H9 (cell line): ENCODE results near the gene PNPLA2. TPM values are rescaled to one million over a fixed set of nuclear protein-coding genes. Genes with fewer than 3 reads are reported as not detected.

ENCODE experiments used
- DNase-seq: peaks from one replicate; pipeline ENCODE4 v3.0.0-alpha.2; 2017
- H2AFZ ChIP-seq: one replicate; pipeline ENCODE4 v1.6.1; 2013; ENCODE audit warnings: mild to moderate bottlenecking, low read length, control low read depth, moderate library complexity
- H2AK5ac ChIP-seq: 2 replicates; pipeline ENCODE4 v1.6.1; 2013; ENCODE audit warnings: low read length, control low read depth, mixed read lengths; ENCODE audit not compliant: insufficient read length
- H2BK120ac ChIP-seq: one replicate; pipeline ENCODE4 v1.6.1; 2013; ENCODE audit warnings: low read depth, mild to moderate bottlenecking, low read length, control low read depth, inconsistent platforms; ENCODE audit not compliant: poor library complexity, severe bottlenecking
- H2BK12ac ChIP-seq: 2 replicates; pipeline ENCODE4 v1.6.1; 2013; ENCODE audit warnings: low read length, control low read depth, mixed read lengths, low read depth; ENCODE audit not compliant: insufficient read length
- H2BK15ac ChIP-seq: 2 replicates; pipeline ENCODE4 v1.6.1; 2013; ENCODE audit warnings: low read depth, low read length, control low read depth
- H2BK20ac ChIP-seq: one replicate; pipeline ENCODE4 v1.6.1; 2013; ENCODE audit warnings: low read depth, mild to moderate bottlenecking, low read length, control low read depth, inconsistent platforms; ENCODE audit not compliant: poor library complexity, severe bottlenecking
- H2BK5ac ChIP-seq: 2 replicates; pipeline ENCODE4 v1.6.1; 2013; ENCODE audit warnings: low read length, control low read depth, mixed read lengths; ENCODE audit not compliant: insufficient read length
- H3K14ac ChIP-seq: 2 replicates; pipeline ENCODE4 v1.6.1; 2013; ENCODE audit warnings: low read length, control low read depth; ENCODE audit not compliant: insufficient read depth
- H3K18ac ChIP-seq: 2 replicates; pipeline ENCODE4 v1.6.1; 2013; ENCODE audit warnings: low read depth, mild to moderate bottlenecking, mixed read lengths, low read length, control low read depth; ENCODE audit not compliant: insufficient read length
- H3K23ac ChIP-seq: 2 replicates; pipeline ENCODE4 v1.6.1; 2013; ENCODE audit warnings: low read length, control low read depth, mixed read lengths, low read depth; ENCODE audit not compliant: insufficient read length
- H3K23me2 ChIP-seq: 2 replicates; pipeline ENCODE4 v1.6.1; 2013; ENCODE audit warnings: low read depth, mild to moderate bottlenecking, mixed read lengths, low read length, control low read depth; ENCODE audit not compliant: insufficient read length, poor library complexity, severe bottlenecking
- H3K27ac ChIP-seq: 2 replicates; pipeline ENCODE4 v1.5.1; 2013; ENCODE audit warnings: low read length, control low read depth, mixed read lengths, low read depth; ENCODE audit not compliant: insufficient read length
- H3K27me3 ChIP-seq: 2 replicates; pipeline ENCODE4 v1.6.1; 2013; ENCODE audit warnings: low read length, control low read depth, inconsistent platforms; ENCODE audit not compliant: insufficient read depth
- H3K4ac ChIP-seq: 2 replicates; pipeline ENCODE4 v1.6.1; 2013; ENCODE audit warnings: low read depth, mild to moderate bottlenecking, control low read depth, inconsistent platforms, low read length, moderate library complexity
- H3K4me1 ChIP-seq: 2 replicates; pipeline ENCODE4 v1.6.1; 2013; ENCODE audit warnings: low read length, control low read depth, inconsistent platforms; ENCODE audit not compliant: insufficient read depth
- H3K4me2 ChIP-seq: 2 replicates; pipeline ENCODE4 v1.6.1; 2013; ENCODE audit warnings: low read length, control low read depth, mixed read lengths; ENCODE audit not compliant: insufficient read length, insufficient read depth
- H3K56ac ChIP-seq: 2 replicates; pipeline ENCODE4 v1.6.1; 2013; ENCODE audit warnings: low read depth, mild to moderate bottlenecking, mixed read lengths, low read length, control low read depth; ENCODE audit not compliant: insufficient read length
- H3K79me1 ChIP-seq: 2 replicates; pipeline ENCODE4 v1.6.1; 2013; ENCODE audit warnings: low read depth, mild to moderate bottlenecking, moderate library complexity, low read length, control low read depth, inconsistent platforms; ENCODE audit not compliant: insufficient read depth, poor library complexity, severe bottlenecking
- H3K79me2 ChIP-seq: 2 replicates; pipeline ENCODE4 v1.6.1; 2013; ENCODE audit warnings: low read length, control low read depth, inconsistent platforms; ENCODE audit not compliant: insufficient read depth
- H3K9ac ChIP-seq: 2 replicates; pipeline ENCODE4 v1.6.1; 2013; ENCODE audit warnings: low read length, control low read depth, mixed read lengths; ENCODE audit not compliant: insufficient read length; ENCODE audit errors: extremely low read depth
- H3K9me3 ChIP-seq: one replicate; pipeline ENCODE4 v1.6.1; 2013; ENCODE audit warnings: low read depth, low read length, inconsistent platforms; ENCODE audit not compliant: control insufficient read depth
- H3T11ph ChIP-seq: one replicate; pipeline ENCODE4 v1.6.1; 2013; ENCODE audit warnings: mild to moderate bottlenecking, low read length, control low read depth, inconsistent platforms
- H4K20me1 ChIP-seq: one replicate; pipeline ENCODE4 v1.6.1; 2013; ENCODE audit not compliant: control insufficient read depth, insufficient read length, insufficient read depth
- H4K5ac ChIP-seq: 2 replicates; pipeline ENCODE4 v1.6.1; 2013; ENCODE audit warnings: low read depth, mild to moderate bottlenecking, mixed read lengths, low read length, control low read depth; ENCODE audit not compliant: insufficient read length
- H4K8ac ChIP-seq: replicated peaks from 2 replicates; pipeline ENCODE4 v1.6.1; 2013; ENCODE audit warnings: low read length, control low read depth, mixed read lengths, low read depth; ENCODE audit not compliant: insufficient read length
- H4K91ac ChIP-seq: 2 replicates; pipeline ENCODE4 v1.6.1; 2013; ENCODE audit warnings: low read depth, mild to moderate bottlenecking, moderate library complexity, mixed read lengths, low read length, control low read depth; ENCODE audit not compliant: insufficient read length
- H3K27ac Mint-ChIP-seq, 3 experiments: 2 replicates in 2 of 3; 3 replicates in 1 of 3; pipeline ENCODE4 v1.8.0; 2020 to 2021; ENCODE audit warnings: mixed read lengths in 3 of 3, mild to moderate bottlenecking in 1 of 3, moderate library complexity in 1 of 3
- H3K27me3 Mint-ChIP-seq: 2 replicates; pipeline ENCODE4 v1.8.0; 2021; ENCODE audit warnings: low read depth, mild to moderate bottlenecking, moderate library complexity, mixed read lengths
- H3K36me3 Mint-ChIP-seq, 3 experiments: 2 replicates in 2 of 3; 3 replicates in 1 of 3; pipeline ENCODE4 v1.8.0; 2020 to 2021; ENCODE audit warnings: low read depth in 3 of 3, mixed read lengths in 3 of 3; ENCODE audit not compliant: insufficient read depth in 1 of 3
- H3K4me1 Mint-ChIP-seq, 2 experiments: 2 replicates each; pipeline ENCODE4 v1.8.0; 2020; ENCODE audit warnings: mixed read lengths in 2 of 2
- H3K4me3 Mint-ChIP-seq, 2 experiments: 2 replicates in 1 of 2; 3 replicates in 1 of 2; pipeline ENCODE4 v1.8.0; 2020 to 2021; ENCODE audit warnings: mild to moderate bottlenecking in 2 of 2, mixed read lengths in 2 of 2, moderate library complexity in 1 of 2
- H3K9me3 Mint-ChIP-seq, 2 experiments: 2 replicates in 1 of 2; 3 replicates in 1 of 2; pipeline ENCODE4 v1.8.0; 2020; ENCODE audit warnings: mild to moderate bottlenecking in 2 of 2, mixed read lengths in 2 of 2, moderate library complexity in 1 of 2
- WGBS: extraction: QIAGEN DNeasy Blood & Tissue Kit; methylation state at CpG from one replicate; pipeline ENCODE4 v1.1.7; 2013; ENCODE audit warnings: missing lambda C conversion rate, low lambda C conversion rate, mixed read lengths; ENCODE audit not compliant: insufficient read length; ENCODE audit errors: extremely low coverage; 5-methylcytosine and 5-hydroxymethylcytosine counted together
- total RNA-seq: library from RNA; stranded (reverse); gene quantifications from 2 replicates; pipeline ENCODE4 v1.2.1, GENCODE V29; 2021
- TF ChIP-seq, protein P1 (sequence below): fragments of 200-600 bp; sonication (generic); conservative IDR thresholded peaks from 3 replicates; pipeline ENCODE4 v1.8.0; 2021; ENCODE audit warnings: antibody characterized with exemption, mild to moderate bottlenecking

The PNPLA2 gene
- total RNA-seq, 1 experiment from 2014 or later = 67.3 TPM

DNA sequence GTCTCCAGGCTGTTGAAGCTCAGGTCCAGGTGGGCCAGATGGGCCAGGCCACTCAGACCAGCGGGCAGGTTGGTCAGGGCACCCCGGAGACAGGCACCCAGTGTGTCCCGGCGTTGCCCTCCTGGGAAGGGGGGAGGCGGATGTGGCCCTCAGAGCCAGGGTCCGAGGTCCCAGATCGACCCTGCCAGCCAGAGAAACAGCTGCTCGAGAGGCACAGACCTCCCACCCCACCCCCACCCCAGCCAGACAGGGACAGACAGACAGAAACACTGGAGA, 15.3 kb upstream of the PNPLA2 start:
- Histone ChIP-seq H4K91ac (no peak overlapping the region), H3K79me1 (no peaks in the 10 kb centered on the region), H3K9ac (no peak overlapping the region), H2AK5ac (no peak overlapping the region), H2AFZ (no peak overlapping the region), H3K27me3 (no peaks in the 10 kb centered on the region), H4K8ac (no peak overlapping the region), H3K79me2 (no peaks in the 10 kb centered on the region), H4K5ac (no peak overlapping the region), H2BK20ac (no peak overlapping the region), H3K18ac (no peak overlapping the region), H3K4me2 (no peak overlapping the region), H3K23ac (no peak overlapping the region), H2BK15ac (no peak overlapping the region), H3T11ph (no peak overlapping the region), H3K14ac (no peak overlapping the region), H4K20me1 (no peaks in the 10 kb centered on the region), H2BK5ac (no peak overlapping the region), H3K9me3 (no peaks in the 10 kb centered on the region), H3K27ac (no peak overlapping the region), H3K56ac (no peak overlapping the region), H2BK12ac (no peak overlapping the region), H3K4ac (no peak overlapping the region), H3K23me2 (peaks cover 7% of the 10 kb centered on the region), H3K4me1 (no peaks in the 10 kb centered on the region), H2BK120ac (no peak overlapping the region)
- H3K36me3 Mint-ChIP-seq = peaks cover 2 to 8% (median 8%) of the 10 kb centered on the region in 3 experiments; a peak in 5 of 7 replicates
- H3K27ac Mint-ChIP-seq = no peak overlapping the region
- TF ChIP-seq, protein P1, sequence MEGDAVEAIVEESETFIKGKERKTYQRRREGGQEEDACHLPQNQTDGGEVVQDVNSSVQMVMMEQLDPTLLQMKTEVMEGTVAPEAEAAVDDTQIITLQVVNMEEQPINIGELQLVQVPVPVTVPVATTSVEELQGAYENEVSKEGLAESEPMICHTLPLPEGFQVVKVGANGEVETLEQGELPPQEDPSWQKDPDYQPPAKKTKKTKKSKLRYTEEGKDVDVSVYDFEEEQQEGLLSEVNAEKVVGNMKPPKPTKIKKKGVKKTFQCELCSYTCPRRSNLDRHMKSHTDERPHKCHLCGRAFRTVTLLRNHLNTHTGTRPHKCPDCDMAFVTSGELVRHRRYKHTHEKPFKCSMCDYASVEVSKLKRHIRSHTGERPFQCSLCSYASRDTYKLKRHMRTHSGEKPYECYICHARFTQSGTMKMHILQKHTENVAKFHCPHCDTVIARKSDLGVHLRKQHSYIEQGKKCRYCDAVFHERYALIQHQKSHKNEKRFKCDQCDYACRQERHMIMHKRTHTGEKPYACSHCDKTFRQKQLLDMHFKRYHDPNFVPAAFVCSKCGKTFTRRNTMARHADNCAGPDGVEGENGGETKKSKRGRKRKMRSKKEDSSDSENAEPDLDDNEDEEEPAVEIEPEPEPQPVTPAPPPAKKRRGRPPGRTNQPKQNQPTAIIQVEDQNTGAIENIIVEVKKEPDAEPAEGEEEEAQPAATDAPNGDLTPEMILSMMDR = no peak
- DNase-seq = no peak
- no CpG with 5 or more reads among the region's 8 CpGs for WGBS
- H3K4me3 Mint-ChIP-seq = 0 out of 5 replicates have a peak overlapping the region, but pooled peaks of 1 of the 2 experiments have one; percentile 64
- no peaks in the 10 kb centered on the region for H3K9me3 Mint-ChIP-seq
- H3K27me3 Mint-ChIP-seq = no peaks in the 10 kb centered on the region
- peaks cover 8 to 13% of the 10 kb centered on the region in 2 experiments for H3K4me1 Mint-ChIP-seq
